ENCODE results near the gene CTAG2.
"Not testable (repeated sequence)": the region's sequence is repeated elsewhere in the genome, so short reads cannot be mapped to it uniquely, and the experiment has no call there.

Gene CTAG2

GRCh38 chrX:154648931-154649330 is 4.4 kb downstream of the CTAG2 start:
- no peak for DNase-seq (ENCODE audit: low read depth, low spot score)

- DNase-seq (ENCODE audit: low read depth, low spot score): not testable (repeated sequence)
Measured at GRCh38 chrX:154645745-154646378, 7.5 kb downstream of the CTAG2 start.

- DNase-seq (ENCODE audit: low read depth, low spot score): not testable (repeated sequence)
Measured at GRCh38 chrX:154643708-154644107, 9.7 kb downstream of the CTAG2 start.

GRCh38 chrX:154641740-154642139 is 11.6 kb downstream of the CTAG2 start:
- not testable (repeated sequence) for DNase-seq (ENCODE audit: low read depth, low spot score)

DNA sequence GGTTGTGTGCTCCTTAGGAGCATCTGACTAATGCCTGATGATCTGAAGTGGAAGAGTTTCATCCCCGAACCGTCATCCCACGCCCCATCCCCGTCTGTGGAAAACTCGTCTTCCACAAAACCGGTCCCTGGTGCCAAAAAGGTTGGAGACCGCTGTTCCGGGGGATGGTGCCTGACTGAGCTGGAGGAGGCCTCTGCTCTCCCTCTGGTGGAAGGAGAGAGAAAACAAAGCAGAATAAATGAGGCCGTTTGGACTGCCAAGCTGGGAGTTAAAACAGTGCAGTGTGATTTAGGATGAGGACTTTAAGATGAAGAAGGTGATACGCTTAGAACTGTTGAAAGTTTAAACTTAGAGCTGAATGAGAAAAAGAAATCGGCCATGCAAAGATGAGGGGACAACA is 19.7 kb downstream of the CTAG2 start:
- not testable (repeated sequence) for DNase-seq (ENCODE audit: low read depth, low spot score)

DNA sequence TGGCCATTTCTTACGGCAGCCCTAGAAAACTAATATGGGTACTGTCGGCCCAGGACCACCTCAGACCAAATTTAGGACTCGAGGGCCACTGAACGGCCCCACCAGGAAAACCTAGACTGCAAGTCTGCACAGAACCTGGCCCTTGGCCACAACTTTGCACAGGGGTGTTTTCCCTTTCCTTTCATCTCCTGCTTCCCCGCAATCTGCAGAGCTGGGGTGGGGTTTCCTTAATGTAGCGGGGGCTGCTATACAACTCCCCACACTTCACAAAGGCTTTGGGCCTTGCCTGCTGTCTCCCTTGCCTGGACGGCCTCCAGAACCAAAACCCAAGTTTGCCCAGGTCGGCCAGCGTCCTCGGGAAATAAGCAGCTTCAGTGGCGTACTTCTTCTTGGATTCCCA is 22.4 kb downstream of the CTAG2 start:
- DNase-seq (ENCODE audit: low read depth, low spot score): not testable (repeated sequence)

- DNase-seq (ENCODE audit: low read depth, low spot score): not testable (repeated sequence)
Measured at GRCh38 chrX:154628960-154629359, 24.4 kb downstream of the CTAG2 start.

GRCh38 chrX:154620767-154621414 is 32.5 kb downstream of the CTAG2 start:
- DNase-seq (ENCODE audit: low read depth, low spot score): not testable (repeated sequence)

DNA sequence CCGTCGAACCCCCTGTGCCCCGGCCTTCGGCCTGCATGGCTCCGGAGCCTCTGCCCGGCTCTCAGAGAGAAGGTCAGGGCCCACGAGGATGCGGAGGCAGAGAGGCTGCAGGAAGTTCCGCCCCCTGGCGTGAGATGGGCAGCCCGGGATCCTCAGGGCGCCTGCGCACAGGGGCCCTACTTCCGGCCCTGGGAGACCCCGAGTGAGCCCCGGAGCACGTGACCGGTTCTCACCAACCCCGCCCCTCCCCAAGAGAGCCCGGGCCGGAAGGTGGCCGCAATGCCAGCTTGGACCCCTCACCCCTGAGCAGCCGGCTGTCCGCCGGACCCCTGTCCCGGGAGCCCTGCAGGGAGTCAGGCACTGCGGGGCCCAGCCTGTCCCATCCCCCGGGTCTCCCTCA is 34.2 kb downstream of the CTAG2 start, which contains the start of gene CTAG1B:
Gene CTAG1B, minus strand, starts transcription at position 101 of the 400 bp plus-strand sequence. Its CDS starts 64 bp downstream, at position 37.
- not testable (repeated sequence) for DNase-seq (ENCODE audit: low read depth, low spot score)

GRCh38 chrX:154613586-154613985 is 39.8 kb downstream of the CTAG2 start:
- DNase-seq (ENCODE audit: low read depth, low spot score): not testable (repeated sequence)

- not testable (repeated sequence) for DNase-seq (ENCODE audit: low read depth, low spot score)
Measured at GRCh38 chrX:154611146-154611545, 42.2 kb downstream of the CTAG2 start.

GRCh38 chrX:154608823-154609222 is 44.6 kb downstream of the CTAG2 start:
- not testable (repeated sequence) for DNase-seq (ENCODE audit: low read depth, low spot score)

DNA sequence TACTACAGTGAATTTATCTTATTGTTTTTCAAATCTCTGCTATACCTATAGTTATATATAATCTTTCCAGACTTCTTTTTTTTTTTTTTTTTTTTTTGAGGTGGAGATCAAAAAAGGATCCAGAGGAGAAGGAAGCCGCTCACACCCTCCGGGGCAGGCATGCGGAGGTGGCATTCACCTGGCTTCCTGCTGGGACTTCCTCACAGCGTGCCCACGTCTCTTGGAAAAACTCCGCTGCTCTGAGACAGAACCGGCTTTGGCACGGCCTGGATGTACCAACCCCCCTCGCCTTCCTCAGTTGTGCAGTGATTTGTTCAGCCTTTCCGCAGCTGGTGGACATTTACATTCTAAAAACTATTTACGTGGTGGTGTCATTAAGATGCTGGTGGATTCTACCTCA is 45.4 kb downstream of the CTAG2 start:
- DNase-seq (ENCODE audit: low read depth, low spot score): not testable (repeated sequence)

DNA sequence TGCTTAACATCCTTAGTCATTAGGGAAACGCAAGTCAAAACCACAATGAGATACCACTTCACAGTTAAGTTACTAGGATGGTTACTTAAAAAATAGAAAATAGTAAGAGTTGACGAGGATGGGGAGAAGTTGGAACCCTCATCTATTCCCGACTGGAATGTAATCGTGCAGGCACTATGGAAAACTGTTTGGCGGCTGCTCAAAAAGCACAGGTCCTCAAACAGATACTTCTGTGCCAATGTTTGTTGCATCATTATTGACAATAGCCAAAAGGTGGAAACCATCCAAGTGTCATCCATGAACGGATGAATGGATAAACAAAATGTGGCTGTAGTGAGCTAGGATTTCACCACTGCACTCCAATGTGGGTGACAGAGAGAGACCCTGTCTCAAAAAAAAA is 46.0 kb downstream of the CTAG2 start:
- no peak for DNase-seq (ENCODE audit: low read depth, low spot score)

DNA sequence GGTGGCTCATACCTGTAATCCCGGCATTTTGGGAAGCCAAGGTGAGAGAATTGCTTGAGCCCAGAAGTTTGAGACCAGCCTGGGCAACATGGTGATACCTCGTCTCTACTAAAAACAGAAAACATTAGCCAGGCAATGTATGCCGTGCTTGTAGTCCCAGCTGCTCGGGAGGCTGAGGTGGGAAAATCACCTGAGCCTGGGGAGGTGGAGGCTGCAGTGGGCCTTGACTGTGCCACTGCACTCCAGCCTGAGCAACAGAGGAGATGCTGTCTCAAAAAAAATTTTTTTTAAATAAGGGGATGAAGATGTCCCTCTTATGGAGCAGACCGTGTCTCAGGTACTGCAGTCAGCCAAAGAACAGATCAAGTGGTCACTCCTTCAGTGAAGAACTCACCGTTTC is 47.8 kb downstream of the CTAG2 start:
- DNase-seq (ENCODE audit: low read depth, low spot score): no peak

DNA sequence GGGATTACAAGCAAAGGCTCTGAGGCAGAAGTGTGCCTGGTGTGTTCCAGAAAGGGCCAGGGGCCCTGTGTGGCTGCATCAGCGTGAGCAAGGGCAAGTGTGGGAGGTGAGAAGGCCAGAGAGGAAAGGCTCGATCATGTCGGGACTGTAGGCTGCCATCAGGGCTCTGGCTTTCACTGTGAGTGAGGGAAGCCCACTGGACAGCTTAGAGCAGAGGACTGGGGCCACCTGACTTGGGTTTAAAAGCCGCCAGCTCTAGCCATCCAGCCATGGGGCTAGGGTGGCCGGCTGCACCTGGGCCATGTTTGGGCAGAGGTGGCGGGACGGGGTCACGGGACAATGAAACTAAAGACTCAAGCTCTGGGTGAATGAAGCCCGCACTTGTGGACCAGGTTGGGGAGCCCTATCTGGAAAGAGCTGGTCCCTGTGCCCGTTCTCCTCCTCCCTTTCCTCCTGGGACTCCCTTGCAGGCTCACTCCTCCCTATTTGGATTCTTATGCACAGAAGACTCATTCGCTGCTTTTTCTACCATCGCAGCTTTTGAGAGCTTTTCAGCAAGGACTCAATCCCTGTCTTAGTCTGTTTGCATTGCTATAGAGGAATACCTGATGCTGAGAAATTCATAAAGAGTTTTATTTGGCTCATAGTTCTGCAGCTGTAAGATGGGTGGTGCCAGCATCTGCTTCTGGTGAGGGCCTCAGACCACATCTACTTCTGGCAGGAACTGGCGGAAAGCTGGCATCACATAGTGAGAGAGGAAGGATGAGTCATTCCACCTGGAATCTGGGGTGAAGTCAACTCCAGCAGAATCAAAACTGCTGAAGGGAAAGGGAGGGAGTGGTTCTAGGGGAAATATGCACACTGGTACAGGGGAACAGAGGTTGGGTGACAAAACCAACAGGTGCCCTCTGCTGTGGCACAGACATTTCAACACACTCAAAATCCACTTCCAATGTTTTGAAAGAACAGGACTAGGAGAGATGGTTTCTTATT is 49.6 kb downstream of the CTAG2 start:
- DNase-seq (ENCODE audit: low read depth, low spot score): no peak

GRCh38 chrX:154602766-154603437 is 50.5 kb downstream of the CTAG2 start:
- no peak for DNase-seq (ENCODE audit: low read depth, low spot score)

- no peak for DNase-seq (ENCODE audit: low read depth, low spot score)
Measured at GRCh38 chrX:154602226-154602625, 51.2 kb downstream of the CTAG2 start.
